HepG2 (cell line): ENCODE data around the gene MXRA8. TPM values are rescaled to one million over a fixed set of nuclear protein-coding genes. Genes with fewer than 3 reads are reported as not detected.

ENCODE experiments used
- ATAC-seq: fragments of 200-7000 bp; cut with Tn5 transposase; 3 replicates; pipeline ENCODE4 v1.9.1; 2020; ENCODE audit warnings: mild to moderate bottlenecking, moderate library complexity
- BruUV-seq: library from RNA; stranded (reverse); fragments of 400-500 nt; replicated peaks from 2 replicates; lab custom pipeline; 2021; lab: Mats Ljungman, UMichigan
- CTCF ChIA-PET: fragments of 300-600 bp; formaldehyde crosslinking; extraction: SDS; loops from one replicate; lab custom pipeline; 2021; ENCODE audit warnings: low total read pairs, inconsistent platforms, low intra/inter-chr PET ratio; lab: Yijun Ruan, JAX
- POLR2A ChIA-PET: fragments of 350-600 bp; sonication (Branson Sonifier 250); formaldehyde crosslinking; loops from one replicate; lab custom pipeline; 2020; ENCODE audit warnings: antibody characterized with exemption, inconsistent platforms; lab: Yijun Ruan, JAX
- DNase-seq: peaks from one replicate; pipeline ENCODE4 v3.0.0-alpha.2; 2015; ENCODE audit warnings: low spot score
- FAIRE-seq: peaks from 3 replicates; lab custom pipeline; 2011; peaks lifted over from hg19 to GRCh38; lab: Jason Lieb, UNC
- H2AFZ ChIP-seq: one replicate; pipeline ENCODE4 v1.6.1; 2011; ENCODE audit warnings: low read length, inconsistent platforms
- H3K27ac ChIP-seq: fragments of 300-600 bp; 3 replicates; pipeline ENCODE4 v1.8.0; 2011; ENCODE audit warnings: mixed run types, mild to moderate bottlenecking, mixed read lengths, low read length, inconsistent platforms; ENCODE audit not compliant: insufficient read depth; ENCODE audit errors: extremely low read length
- H3K27me3 ChIP-seq, 2 experiments: fragments of 200-600 bp in 1 of 2; 2 replicates in 1 of 2; 3 replicates in 1 of 2; pipeline versions ENCODE4 v1.6.0 to v1.8.0; 2011; ENCODE audit warnings: low read length in 2 of 2, mild to moderate bottlenecking in 2 of 2, moderate library complexity in 2 of 2, inconsistent platforms in 1 of 2; ENCODE audit not compliant: insufficient read depth in 2 of 2, control insufficient read depth in 1 of 2
- H3K36me3 ChIP-seq, 2 experiments: fragments of 200-600 bp in 1 of 2; replicated peaks in 1 of 2; 2 replicates in 1 of 2; 3 replicates in 1 of 2; pipeline versions ENCODE4 v1.5.1 to v1.8.0; 2011; ENCODE audit warnings: low read length in 2 of 2, inconsistent platforms in 1 of 2; ENCODE audit not compliant: insufficient read depth in 2 of 2, control insufficient read depth in 1 of 2
- H3K4me1 ChIP-seq: 2 replicates; pipeline ENCODE4 v1.5.1; 2012; ENCODE audit warnings: low read length, inconsistent platforms; ENCODE audit not compliant: insufficient read depth
- H3K4me2 ChIP-seq: 2 replicates; pipeline ENCODE4 v1.6.0; 2011; ENCODE audit warnings: low read depth, low read length, inconsistent platforms
- H3K4me3 ChIP-seq, 3 experiments: fragments of 200-600 bp in 1 of 3; sonication (generic), shearing (Covaris generic) in 1 of 3; replicated peaks in 1 of 3; 2 replicates each; pipeline ENCODE4 v1.5.1; 2011 to 2016; ENCODE audit warnings: low read length in 3 of 3, inconsistent platforms in 2 of 3, low read depth in 2 of 3, mild to moderate bottlenecking in 2 of 3, control low read depth in 1 of 3, mixed read lengths in 1 of 3; ENCODE audit not compliant: insufficient read depth in 1 of 3
- H3K79me2 ChIP-seq: one replicate; pipeline ENCODE4 v1.6.1; 2011; ENCODE audit warnings: low read length, inconsistent platforms; ENCODE audit not compliant: insufficient read depth
- H3K9ac ChIP-seq: 2 replicates; pipeline ENCODE4 v1.6.0; 2011; ENCODE audit warnings: mild to moderate bottlenecking, low read depth, low read length, inconsistent platforms; ENCODE audit not compliant: insufficient read depth
- H3K9me3 ChIP-seq: 2 replicates; pipeline ENCODE4 v1.5.1; 2012; ENCODE audit warnings: mild to moderate bottlenecking, low read length
- H4K20me1 ChIP-seq: 2 replicates; pipeline ENCODE4 v1.6.0; 2011; ENCODE audit warnings: inconsistent platforms, mild to moderate bottlenecking, low read length, moderate library complexity; ENCODE audit not compliant: insufficient read depth
- DR1 ChIP-seq: sonication (generic); formaldehyde crosslinking; IDR thresholded peaks from 2 replicates; pipeline ENCODE4 v1.8.0; 2021; ENCODE audit warnings: mild to moderate bottlenecking, missing genetic modification reagents, inconsistent platforms
- EP300 ChIP-seq, 3 experiments: sonication (generic) in 1 of 3; formaldehyde crosslinking in 1 of 3; IDR thresholded peaks; 2 replicates each; pipeline versions ENCODE4 v1.5.1 to v1.6.1; 2011 to 2020; ENCODE audit warnings: low read depth in 2 of 3, low read length in 2 of 3, borderline replicate concordance in 1 of 3, improper control_type of control experiment in 1 of 3, mild to moderate bottlenecking in 1 of 3, missing genetic modification reagents in 1 of 3, moderate library complexity in 1 of 3
- FOXP1 ChIP-seq, 2 experiments: fragments of 450-650 bp in 1 of 2; IDR thresholded peaks; 2 replicates each; pipeline ENCODE4 v1.6.1; 2017 to 2018; ENCODE audit warnings: antibody characterized with exemption in 1 of 2
- GMEB2 ChIP-seq: IDR thresholded peaks from 2 replicates; pipeline ENCODE4 v1.6.1; 2016; ENCODE audit warnings: missing biosample characterization, missing genetic modification reagents, low read depth
- HMGA1 ChIP-seq: sonication (generic); formaldehyde crosslinking; conservative IDR thresholded peaks from 2 replicates; pipeline ENCODE4 v1.4.0; 2020; ENCODE audit warnings: missing genetic modification reagents
- HNF4G ChIP-seq, 2 experiments: sonication (generic) in 1 of 2; formaldehyde crosslinking in 1 of 2; IDR thresholded peaks; 2 replicates each; pipeline versions ENCODE4 v1.4.0 to v1.6.1; 2011 to 2020; ENCODE audit warnings: borderline replicate concordance in 2 of 2, low read depth in 2 of 2, mild to moderate bottlenecking in 2 of 2, low read length in 1 of 2, missing genetic modification reagents in 1 of 2, moderate library complexity in 1 of 2
- MBNL3 ChIP-seq: fragments of 250-450 bp; sonication (Bioruptor Pico); conservative IDR thresholded peaks from 2 replicates; pipeline ENCODE4 v1.8.0; 2022; ENCODE audit warnings: mild to moderate bottlenecking, inconsistent platforms
- SIN3A ChIP-seq: IDR thresholded peaks from 2 replicates; pipeline ENCODE4 v1.6.1; 2011; ENCODE audit warnings: low read depth, mild to moderate bottlenecking, control low read depth, low read length, borderline replicate concordance
- TCF7L2 ChIP-seq: IDR thresholded peaks from 2 replicates; pipeline ENCODE4 v1.6.1; 2011; ENCODE audit warnings: mild to moderate bottlenecking, low read depth, low read length, moderate library complexity
- TEAD2 ChIP-seq: sonication (generic); formaldehyde crosslinking; IDR thresholded peaks from 2 replicates; pipeline ENCODE4 v1.9.0; 2021; ENCODE audit warnings: missing genetic modification reagents
- YY1 ChIP-seq: IDR thresholded peaks from 2 replicates; pipeline ENCODE4 v1.6.1; 2011; ENCODE audit warnings: low read length, low read depth, moderate library complexity, mild to moderate bottlenecking; ENCODE audit not compliant: insufficient read depth, insufficient replicate concordance
- ZNF251 ChIP-seq: sonication (generic); formaldehyde crosslinking; IDR thresholded peaks from 2 replicates; pipeline ENCODE4 v1.9.0; 2021; ENCODE audit warnings: mild to moderate bottlenecking, missing genetic modification reagents
- ZNF3 ChIP-seq: IDR thresholded peaks from 2 replicates; pipeline ENCODE4 v1.7.0; 2017; ENCODE audit warnings: inconsistent platforms
- ZNF350 ChIP-seq: sonication (generic); formaldehyde crosslinking; IDR thresholded peaks from 2 replicates; pipeline ENCODE4 v1.4.0; 2020; ENCODE audit warnings: mild to moderate bottlenecking, low read depth, missing genetic modification reagents, borderline replicate concordance
- ZNF678 ChIP-seq: sonication (generic); formaldehyde crosslinking; IDR thresholded peaks from 2 replicates; pipeline ENCODE4 v1.4.0; 2020; ENCODE audit warnings: mild to moderate bottlenecking, missing genetic modification reagents
- ZNF703 ChIP-seq: sonication (generic); formaldehyde crosslinking; IDR thresholded peaks from 2 replicates; pipeline ENCODE4 v1.5.1; 2020; ENCODE audit warnings: missing genetic modification reagents, mild to moderate bottlenecking, moderate library complexity, borderline replicate concordance
- ZNF850 ChIP-seq: sonication (generic); formaldehyde crosslinking; conservative IDR thresholded peaks from 2 replicates; pipeline ENCODE4 v1.9.0; 2021; ENCODE audit warnings: mild to moderate bottlenecking, missing genetic modification reagents
- WGBS: methylation state at CpG from one replicate; pipeline ENCODE4 v1.1.6; 2017; ENCODE audit warnings: low lambda C conversion rate; 5-methylcytosine and 5-hydroxymethylcytosine counted together
- in situ Hi-C: cut with HindIII; loops from 2 replicates; pipeline ENCODE4 v1.10.0; 2017; ENCODE audit warnings: low pct_unique_long_range_greater_than_20kb; ENCODE audit not compliant: extremely low pct_ligation_motif_present
- intact Hi-C: fragments of 100-400 bp; cut with micrococcal nuclease; formaldehyde crosslinking; loops from one replicate; pipeline ENCODE4 v1.10.0; 2022; ENCODE audit not compliant: unreplicated experiment
- polyA plus RNA-seq, 8 experiments: library from polyadenylated mRNA; depleted of rRNA in 3 of 8; stranded (reverse) in 7 of 8; unstranded in 1 of 8; fragments of >200 nt; fragmentation: Illumina TruSeq in 4 of 8; extraction: Trizol in 4 of 8; gene quantifications; 2 replicates each; pipeline versions ENCODE4 v1.2.1 to v1.2.3, GENCODE V29; 2011 to 2016; ENCODE audit warnings: low read depth in 4 of 8, missing spikeins in 1 of 8, mixed read lengths in 1 of 8; ENCODE audit not compliant: insufficient read depth in 1 of 8
- total RNA-seq, 5 experiments: library from RNA; depleted of rRNA; stranded (reverse); fragments of >200 nt; fragmentation: Illumina TruSeq; extraction: Trizol; gene quantifications; 2 replicates each; pipeline ENCODE4 v1.2.3, GENCODE V29; 2016; ENCODE audit warnings: low read depth in 1 of 5
- TF ChIP-seq, protein P1 (sequence below): fragments of 450-650 bp; IDR thresholded peaks from 2 replicates; pipeline ENCODE4 v1.6.1; 2016
- TF ChIP-seq, protein P2 (sequence below): sonication (generic); formaldehyde crosslinking; IDR thresholded peaks from 2 replicates; pipeline ENCODE4 v1.4.0; 2020; ENCODE audit warnings: missing genetic modification reagents, borderline replicate concordance

The MXRA8 gene
- total and polyA plus RNA-seq, 2 of the 13 experiments (the other 11 are each of a cell fraction or from before 2014, with no cell fraction given): 19.8 to 44.8 TPM

- no peak overlapping the region for H3K4me3 ChIP-seq
- intact Hi-C loops: no loop called here
- H3K36me3 ChIP-seq: peaks cover 0 to 3% of the 10 kb centered on the region in 2 experiments; a peak in 1 of 5 replicates
- in situ Hi-C loops: no loop called here
- TF ChIP-seq ZNF703 (CRISPR knock-in tag): no peak
- TF ChIP-seq TCF7L2: no peak
- no peak for TF ChIP-seq ZNF350 (CRISPR knock-in tag)
- no peak for TF ChIP-seq DR1 (CRISPR knock-in tag)
- no peak for TF ChIP-seq HNF4G (IDR thresholded peaks at IDR 0.05; ENCODE audit: borderline replicate concordance, low read depth, low read length)
- TF ChIP-seq HNF4G (CRISPR knock-in tag; IDR thresholded peaks at IDR 0.05; ENCODE audit: borderline replicate concordance, low read depth): no peak
- TF ChIP-seq GMEB2 (CRISPR knock-in tag): no peak
- TF ChIP-seq, protein P1, sequence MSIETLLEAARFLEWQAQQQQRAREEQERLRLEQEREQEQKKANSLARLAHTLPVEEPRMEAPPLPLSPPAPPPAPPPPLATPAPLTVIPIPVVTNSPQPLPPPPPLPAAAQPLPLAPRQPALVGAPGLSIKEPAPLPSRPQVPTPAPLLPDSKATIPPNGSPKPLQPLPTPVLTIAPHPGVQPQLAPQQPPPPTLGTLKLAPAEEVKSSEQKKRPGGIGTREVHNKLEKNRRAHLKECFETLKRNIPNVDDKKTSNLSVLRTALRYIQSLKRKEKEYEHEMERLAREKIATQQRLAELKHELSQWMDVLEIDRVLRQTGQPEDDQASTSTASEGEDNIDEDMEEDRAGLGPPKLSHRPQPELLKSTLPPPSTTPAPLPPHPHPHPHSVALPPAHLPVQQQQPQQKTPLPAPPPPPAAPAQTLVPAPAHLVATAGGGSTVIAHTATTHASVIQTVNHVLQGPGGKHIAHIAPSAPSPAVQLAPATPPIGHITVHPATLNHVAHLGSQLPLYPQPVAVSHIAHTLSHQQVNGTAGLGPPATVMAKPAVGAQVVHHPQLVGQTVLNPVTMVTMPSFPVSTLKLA: no peak
- no peak for TF ChIP-seq SIN3A
- no peak for TF ChIP-seq ZNF850 (CRISPR knock-in tag)
- no peak for TF ChIP-seq TEAD2
- TF ChIP-seq ZNF678 (CRISPR knock-in tag): no peak
- TF ChIP-seq ZNF251 (CRISPR knock-in tag): no peak
- no peak for TF ChIP-seq ZNF3 (CRISPR knock-in tag)
- TF ChIP-seq HMGA1 (CRISPR knock-in tag): no peak
- TF ChIP-seq, protein P2, sequence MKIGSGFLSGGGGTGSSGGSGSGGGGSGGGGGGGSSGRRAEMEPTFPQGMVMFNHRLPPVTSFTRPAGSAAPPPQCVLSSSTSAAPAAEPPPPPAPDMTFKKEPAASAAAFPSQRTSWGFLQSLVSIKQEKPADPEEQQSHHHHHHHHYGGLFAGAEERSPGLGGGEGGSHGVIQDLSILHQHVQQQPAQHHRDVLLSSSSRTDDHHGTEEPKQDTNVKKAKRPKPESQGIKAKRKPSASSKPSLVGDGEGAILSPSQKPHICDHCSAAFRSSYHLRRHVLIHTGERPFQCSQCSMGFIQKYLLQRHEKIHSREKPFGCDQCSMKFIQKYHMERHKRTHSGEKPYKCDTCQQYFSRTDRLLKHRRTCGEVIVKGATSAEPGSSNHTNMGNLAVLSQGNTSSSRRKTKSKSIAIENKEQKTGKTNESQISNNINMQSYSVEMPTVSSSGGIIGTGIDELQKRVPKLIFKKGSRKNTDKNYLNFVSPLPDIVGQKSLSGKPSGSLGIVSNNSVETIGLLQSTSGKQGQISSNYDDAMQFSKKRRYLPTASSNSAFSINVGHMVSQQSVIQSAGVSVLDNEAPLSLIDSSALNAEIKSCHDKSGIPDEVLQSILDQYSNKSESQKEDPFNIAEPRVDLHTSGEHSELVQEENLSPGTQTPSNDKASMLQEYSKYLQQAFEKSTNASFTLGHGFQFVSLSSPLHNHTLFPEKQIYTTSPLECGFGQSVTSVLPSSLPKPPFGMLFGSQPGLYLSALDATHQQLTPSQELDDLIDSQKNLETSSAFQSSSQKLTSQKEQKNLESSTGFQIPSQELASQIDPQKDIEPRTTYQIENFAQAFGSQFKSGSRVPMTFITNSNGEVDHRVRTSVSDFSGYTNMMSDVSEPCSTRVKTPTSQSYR: no peak
- no peak for TF ChIP-seq MBNL3 (CRISPR knock-in tag)
- no peak for TF ChIP-seq EP300 (IDR thresholded peaks at IDR 0.05; ENCODE audit: low read depth in 2 of 2, low read length in 2 of 2)
- TF ChIP-seq EP300 (CRISPR knock-in tag; IDR thresholded peaks at IDR 0.05; ENCODE audit: borderline replicate concordance): no peak
- TF ChIP-seq FOXP1 (IDR thresholded peaks at IDR 0.05): no peak
- no peak for TF ChIP-seq FOXP1 (CRISPR knock-in tag; IDR thresholded peaks at IDR 0.05)
- no peak for TF ChIP-seq YY1
- peaks cover 31% of the 10 kb centered on the region for H3K79me2 ChIP-seq
- H2AFZ ChIP-seq: no peak overlapping the region
- ATAC-seq: no peak
- no TSS peak for BruUV-seq
- no peak for DNase-seq
- H3K4me2 ChIP-seq: no peak overlapping the region
- no peak for FAIRE-seq
- H4K20me1 ChIP-seq: 0 out of 2 replicates have a peak, but pooled peaks cover 5% of the 10 kb centered on the region
- 0 out of 5 replicates have a peak, but pooled peaks cover 0 to 4% of the 10 kb centered on the region in 2 experiments for H3K27me3 ChIP-seq
- H3K27ac ChIP-seq: no peak overlapping the region
- ChIA-PET CTCF (no interaction called here), POLR2A (interaction anchor here (1.1 kb wide), 1 partner anchor 21 kb away, joined by 4 read pairs; no protein-coding TSS in a partner anchor)
- H3K9ac ChIP-seq: no peak overlapping the region
- no peaks in the 10 kb centered on the region for H3K9me3 ChIP-seq
- peaks cover 47% of the 10 kb centered on the region for H3K4me1 ChIP-seq
- 89% methylated on average over 23 of the region's 40 CpGs for WGBS
These were observed 31.1 kb downstream of the MXRA8 start for GRCh38 chr1:1327291-1327690.
